SW 1271 (cell line): ENCODE data around the gene TUBB6.

Source experiments
- DNase-seq, 2 experiments: peaks; one replicate each; lab custom pipeline; 2025; lab: John Stamatoyannopoulos, UW

The TUBB6 gene

DNA sequence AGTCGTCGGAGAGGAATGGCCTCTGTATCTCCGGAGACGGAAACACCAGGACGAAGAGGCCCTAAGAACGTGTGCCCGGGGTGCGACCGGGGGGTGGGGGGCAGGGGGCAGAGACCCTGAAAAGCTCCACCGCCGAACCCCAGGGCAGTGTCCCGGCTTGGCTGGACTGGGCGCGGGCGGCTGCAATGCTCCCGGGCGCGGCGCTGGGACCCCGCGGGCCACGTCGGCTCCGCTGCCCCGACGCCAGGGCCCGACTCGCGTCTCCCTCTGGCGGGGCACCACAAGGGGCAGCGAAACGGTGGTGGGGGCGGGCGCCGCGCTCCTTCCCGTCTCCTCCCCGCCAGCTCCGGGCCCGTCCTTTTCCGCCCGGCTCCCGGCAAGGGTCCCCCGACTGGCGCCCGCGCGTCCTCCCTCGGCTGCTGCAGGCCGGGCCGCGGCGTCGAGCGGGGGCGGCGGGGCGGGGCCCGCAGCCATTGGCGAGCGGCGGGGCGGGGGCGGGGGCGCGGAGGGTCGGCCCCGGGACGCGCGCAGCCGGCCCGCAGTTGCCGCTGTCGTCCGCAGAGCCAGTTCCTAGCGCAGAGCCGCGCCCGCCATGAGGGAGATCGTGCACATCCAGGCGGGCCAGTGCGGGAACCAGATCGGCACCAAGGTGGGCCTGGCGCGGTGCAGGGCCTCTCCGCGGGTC lies at the start of gene TUBB6:
TUBB6 (plus strand) TSS at position 541 of the 685 bp plus-strand sequence; CDS start at position 593, 52 bp downstream.
- peak in 1 of 2 experiments; percentile 43 for DNase-seq

DNA sequence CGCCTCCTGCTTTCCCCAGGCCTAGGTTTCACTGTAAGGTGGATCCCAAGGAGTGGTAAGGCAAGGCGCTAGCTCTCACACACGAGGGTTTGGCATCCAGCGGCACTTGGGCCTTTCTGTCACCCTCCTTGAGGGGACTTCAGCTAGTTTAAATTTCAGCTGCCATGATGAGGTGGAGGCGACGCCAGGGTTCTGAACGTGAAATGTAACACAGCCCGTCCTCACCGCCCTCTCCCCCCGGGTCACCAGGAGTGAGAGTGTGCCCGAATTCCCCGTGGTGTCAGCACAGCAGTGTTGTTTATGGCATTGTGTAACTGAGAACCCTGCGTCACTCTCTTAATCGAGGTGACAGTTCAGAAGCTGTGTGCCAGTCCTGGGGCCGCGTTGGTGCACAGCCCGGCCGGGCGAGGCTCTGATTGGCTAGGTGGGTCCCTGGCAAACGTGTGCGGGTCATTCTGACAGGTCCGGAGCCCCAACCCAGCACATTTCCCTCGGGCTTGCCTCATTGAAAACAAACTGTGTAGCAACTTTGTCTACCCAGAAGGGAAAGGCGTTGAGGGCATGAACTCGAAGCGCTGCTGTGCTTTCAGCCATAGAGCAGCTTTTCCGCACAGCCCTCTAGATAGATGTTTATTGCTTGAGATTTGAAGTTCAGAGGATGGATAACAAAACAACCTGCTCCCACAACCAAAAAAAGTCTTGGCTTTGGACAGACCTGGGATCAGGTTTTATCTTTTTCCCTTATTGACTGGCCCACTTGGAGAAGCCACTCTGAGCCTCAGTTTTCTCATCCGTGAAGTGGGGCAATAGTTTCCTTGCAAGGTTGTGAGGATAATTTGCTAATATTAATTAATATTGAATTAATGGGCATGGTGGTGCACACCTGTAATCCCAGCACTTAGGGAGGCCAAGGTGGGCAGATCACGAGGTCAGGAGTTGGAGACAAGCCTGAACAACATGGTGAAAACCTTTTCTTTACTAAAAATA lies 49.0 kb upstream of the TUBB6 start:
- DNase-seq: no peak

DNA sequence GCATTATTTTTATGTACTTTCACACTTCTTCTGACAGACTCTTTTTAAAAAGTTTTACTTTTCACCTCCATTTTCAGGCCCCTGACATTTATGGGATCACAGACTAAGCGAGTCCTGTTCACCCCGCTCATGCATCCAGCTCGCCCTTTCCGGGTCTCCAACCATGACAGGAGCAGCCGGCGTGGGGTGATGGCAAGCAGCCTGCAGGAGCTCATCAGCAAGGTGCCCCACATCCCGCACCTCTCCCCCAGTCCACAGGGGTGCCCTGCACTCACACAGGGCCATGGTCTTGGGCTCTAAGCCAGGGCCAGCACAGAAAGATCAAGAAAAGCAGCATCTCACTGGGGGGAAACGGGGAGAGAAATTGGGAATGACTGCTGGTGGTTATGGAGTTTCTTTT lies 45.3 kb upstream of the TUBB6 start:
- no peak for DNase-seq

DNA sequence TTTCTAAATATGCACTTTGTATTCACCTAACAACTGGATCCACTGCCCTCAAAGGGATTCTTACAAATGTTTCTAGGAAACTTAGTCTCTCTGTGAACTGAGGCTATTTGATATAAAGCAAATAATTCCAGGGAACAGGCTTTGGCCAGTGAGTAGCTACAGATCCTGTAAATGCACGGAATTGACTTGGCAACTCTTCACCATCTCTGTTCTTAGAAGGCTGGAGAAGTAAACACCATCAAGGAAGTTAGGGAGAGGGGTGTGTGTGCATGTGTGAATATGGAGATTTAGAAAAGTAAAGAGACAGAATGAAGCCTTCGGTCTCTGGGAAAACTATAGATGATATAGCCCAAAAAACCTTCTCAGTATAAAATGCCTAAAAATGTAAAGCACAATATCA lies 43.2 kb upstream of the TUBB6 start:
- no peak for DNase-seq

DNA sequence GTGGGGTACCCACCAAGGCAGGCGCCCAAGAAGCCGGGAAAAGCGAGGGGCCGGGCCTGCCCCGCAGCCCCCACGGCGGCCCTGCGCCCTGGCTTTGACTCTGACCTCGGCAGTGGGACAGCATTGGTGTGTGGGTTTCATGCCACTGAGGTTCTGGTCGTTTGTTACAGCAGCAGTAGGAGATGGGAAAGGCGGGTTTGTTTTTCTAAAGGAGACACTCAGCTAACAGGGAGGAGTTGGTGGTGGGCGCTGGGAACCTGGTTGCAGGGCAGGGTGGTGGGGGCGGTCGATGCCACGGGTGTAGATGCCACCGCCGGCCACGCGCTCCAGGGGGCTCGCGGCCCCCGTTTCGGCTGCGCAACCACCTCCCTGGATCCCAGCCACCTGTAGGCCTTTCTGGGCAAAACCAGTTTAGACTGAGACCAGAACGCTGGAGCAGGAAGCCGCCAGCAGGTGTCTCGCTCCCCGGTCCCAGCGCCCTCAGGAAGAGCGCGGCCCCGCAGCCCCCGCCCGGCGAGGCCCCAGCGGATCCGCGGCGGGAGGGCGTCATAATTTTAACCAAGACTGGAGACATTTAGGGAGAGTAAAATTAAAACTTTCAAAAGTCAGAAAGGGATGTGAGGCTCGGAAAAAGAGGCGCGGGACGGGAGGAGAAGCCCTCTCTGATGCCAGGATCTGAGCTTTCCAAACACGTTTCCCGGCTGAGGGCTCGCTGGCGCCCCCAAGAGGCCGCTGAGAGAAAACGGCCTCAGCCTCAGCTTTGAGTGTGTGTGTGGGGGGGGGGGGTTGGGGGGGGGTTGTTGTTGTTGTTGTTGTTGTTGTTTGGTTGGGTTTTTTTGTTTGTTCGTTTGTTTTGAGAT lies 36.4 kb upstream of the TUBB6 start:
- DNase-seq: peak; percentile 36 to 69

DNA sequence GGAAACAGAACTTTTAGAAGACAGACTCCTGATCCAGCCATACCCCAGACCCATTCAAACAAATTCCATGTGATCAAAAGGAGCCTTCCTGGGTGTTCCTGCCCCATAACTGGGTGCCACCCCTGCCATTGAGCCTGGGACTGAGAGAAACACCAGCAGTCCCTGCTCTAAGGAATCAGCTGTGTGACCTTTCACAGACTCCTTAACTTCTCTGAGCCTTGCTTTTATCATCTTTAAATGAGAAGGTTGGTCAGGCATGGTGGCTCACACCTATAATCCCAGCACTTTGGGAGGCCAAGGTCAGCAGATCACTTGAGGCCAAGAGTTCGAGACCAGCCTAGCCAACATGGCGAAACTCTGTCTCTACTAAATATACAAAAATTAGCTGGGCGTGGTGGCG lies 33.2 kb upstream of the TUBB6 start:
- DNase-seq: no peak

DNA sequence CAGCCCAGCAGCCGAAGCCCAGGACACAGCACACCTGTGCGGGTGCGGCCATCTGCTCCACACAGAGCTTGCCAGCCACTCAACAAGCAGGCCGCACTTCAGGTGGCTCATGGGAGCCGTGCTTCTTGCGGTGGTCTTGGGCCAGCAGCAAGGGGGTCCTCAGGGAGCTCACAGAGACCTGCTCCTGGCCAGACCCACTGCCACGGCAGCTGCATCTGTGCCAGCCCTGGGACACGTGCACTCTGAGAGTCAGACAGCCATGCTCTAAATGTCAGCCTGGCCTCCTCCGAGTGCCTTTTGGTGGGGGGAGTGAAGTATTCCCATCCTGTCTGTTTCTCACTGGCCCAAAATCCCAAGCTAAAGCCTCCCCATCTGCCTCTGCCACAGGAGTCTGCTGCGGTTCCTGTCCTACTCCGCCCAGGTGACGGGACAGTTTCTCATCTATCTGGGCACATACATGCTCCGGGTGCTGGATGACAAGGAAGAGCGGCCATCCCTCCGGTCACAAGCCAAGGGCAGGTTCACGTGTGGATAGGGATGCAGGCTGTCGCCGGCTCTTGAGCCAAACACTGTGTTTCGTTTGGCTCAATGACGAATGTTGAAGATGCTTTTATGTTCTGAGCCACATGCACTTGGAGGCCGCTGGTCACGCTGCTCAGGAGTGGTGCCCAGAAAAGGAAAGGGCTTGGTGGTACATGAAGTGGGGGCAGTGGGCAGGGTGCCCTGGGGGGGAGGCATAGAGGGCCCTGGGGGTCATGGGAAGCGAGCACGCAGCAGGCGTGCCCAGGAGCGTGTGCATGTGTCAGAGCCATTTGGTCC lies 31.1 kb upstream of the TUBB6 start:
- no peak for DNase-seq

DNA sequence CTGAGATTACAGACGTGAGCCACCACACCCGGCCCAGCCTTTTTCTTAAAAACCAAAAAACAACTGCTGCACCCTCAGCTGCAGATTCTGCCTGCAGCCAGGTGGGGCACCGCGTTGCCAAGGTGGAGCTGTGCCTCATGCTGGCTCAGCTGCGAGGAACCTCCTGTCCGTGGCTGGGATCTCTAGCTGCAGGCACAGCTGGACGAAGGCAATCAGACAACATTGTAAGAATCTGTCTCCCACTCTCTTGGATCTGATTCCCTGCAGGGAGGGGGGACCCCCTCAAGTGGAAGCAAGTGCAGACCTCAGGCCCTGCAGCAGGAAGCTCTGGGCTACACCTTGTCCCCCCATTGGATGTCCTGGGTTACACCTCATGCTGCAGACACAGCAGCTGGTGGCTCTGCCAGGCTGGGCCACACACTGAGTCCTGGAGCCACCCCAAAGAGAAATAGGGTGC lies 29.8 kb upstream of the TUBB6 start:
- DNase-seq: no peak

DNA sequence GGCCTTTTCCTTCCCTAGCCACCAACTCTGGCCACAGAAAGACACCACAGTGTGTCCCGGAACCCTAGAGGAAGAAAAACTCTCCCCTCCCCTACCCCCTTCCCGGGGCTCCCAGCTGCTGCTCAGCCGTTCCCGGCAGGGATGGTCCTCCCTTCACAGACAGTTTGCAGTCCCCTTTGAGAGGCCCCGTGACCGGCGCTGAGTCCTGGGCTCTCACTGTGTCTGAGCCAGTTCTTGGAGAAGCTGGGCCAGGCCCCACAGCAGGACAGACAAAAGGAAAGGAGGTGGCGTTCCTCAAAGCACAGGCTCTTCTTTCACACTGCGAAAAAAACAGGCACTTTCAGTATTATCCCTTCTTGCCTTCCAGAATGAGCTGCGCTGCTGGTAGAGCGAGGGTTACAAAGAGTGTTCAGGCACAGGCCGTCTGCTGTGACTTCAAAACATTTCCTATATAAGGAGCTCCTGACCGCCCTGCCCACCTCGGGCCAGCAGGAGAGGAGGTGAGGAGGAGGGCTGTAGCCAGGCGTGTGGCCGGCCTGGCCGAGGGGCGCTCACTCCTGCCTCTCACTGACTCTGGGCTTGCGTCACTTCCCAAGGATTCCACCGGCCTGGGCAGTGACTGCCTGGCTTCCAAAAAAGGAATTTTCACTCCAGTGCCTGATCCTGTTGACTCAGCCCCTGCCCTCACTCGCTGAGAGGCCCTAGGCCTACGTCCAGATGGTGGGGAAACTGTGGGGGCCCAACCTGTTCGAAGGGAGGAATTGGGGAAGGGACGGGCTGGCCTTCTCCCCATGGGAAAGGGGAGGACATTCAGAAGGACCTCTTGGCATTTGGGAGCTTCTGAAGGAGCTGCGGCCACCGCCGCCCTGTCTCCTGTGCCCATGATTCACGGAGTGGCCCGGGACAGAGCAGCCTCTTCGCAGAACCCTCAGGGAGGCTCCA lies 29.0 kb upstream of the TUBB6 start:
- no peak for DNase-seq

DNA sequence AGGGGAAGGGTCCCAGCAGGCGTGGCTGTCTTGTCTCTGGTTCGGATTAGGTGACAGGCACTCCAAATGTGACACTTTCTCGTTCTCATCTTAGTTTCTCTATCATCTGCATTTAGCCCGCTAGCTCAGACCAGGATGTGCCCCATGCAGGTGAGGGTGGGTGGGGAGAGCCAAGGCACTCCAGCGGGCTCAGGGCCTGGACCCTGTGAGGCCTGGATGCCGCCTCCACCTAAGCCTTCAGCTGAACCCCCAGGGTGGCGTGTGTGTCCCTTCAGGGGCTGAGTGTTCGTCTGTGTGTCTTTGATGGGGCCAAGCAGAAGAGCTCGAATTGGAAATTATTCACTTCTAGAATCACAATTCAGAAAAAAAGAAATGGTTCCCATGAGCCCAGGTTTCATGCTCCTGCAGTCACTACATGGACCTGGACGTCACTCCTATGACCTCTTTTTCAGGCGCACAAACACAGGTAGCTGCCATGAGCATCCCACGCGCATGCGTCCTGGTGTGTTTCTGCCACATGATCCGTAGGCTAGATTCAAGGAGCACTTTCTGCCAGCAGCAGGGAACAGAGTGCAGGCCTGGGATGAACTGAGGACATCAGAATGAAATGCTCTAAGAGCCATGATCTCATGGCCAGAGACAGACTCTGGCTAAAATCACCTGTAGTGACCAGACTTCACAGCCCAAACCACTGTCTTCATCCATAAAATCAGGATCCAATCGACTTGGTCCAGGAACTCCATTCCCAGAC lies 28.1 kb upstream of the TUBB6 start:
- no peak for DNase-seq

DNA sequence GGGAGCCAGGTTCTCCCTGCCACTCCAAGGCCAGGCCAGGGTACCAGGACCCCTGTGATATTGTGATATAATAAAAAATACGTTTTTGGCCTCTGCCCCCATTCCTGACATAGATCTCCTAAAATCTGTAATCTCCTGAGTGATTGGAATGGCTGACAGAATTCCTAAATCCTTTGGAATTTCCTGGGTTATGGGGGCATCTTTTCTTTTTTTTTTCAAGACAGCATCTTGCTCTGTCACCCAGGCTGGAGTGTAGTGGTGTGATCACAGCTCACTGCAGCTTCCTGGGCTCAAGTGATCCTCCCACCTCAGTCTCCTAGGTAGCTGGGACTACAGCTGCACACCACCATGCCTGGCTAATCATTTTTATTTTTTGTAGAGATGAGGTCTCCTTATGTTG lies 26.2 kb upstream of the TUBB6 start:
- DNase-seq: no peak

DNA sequence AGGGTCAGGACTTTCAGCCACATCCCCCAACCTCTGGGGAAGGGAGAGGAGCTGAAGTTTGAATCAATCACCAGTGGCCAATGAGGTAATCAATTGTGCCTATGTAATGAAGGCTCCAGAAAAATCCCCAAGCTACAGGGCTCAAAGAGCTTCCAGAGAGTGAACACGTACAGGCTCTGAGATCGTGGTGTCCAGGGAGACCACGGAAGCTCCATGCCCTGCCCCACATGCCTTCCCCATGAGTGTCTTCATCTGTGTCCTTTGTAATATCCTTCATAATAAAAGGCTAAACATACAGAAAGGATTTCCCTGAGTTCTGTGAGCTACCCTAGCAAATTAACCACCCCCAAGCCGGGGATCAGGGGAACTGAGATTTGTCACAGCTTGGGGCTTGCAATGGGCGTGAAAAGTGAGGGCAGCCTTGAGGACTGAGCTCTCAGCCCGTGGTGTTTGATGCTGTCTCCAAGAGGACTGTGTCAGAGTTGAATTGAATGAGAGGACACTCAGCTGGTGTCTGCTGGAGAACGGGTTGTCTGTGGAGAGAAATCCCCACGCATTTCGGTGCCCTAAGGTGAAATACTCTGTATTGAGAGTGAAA lies 25.5 kb upstream of the TUBB6 start:
- no peak for DNase-seq

DNA sequence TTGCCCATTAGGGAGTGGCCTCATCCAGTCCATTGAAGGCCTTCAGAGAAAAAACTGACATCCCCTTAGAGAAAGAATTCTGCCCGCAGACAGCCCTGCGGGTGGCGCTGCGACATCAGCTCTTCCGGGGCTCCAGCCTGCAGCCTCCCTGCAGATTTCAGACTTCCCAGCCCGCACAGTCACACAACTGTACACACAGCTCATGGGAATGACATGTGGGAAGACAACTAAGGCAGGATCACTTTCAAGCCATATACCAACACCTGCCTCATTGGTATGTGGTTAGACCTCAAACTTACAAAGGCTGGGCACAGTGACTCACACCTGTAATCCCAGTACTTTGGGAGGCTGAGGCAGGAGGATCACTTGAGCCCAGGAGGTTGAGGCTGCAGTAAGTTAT lies 24.8 kb upstream of the TUBB6 start:
- no peak for DNase-seq

DNA sequence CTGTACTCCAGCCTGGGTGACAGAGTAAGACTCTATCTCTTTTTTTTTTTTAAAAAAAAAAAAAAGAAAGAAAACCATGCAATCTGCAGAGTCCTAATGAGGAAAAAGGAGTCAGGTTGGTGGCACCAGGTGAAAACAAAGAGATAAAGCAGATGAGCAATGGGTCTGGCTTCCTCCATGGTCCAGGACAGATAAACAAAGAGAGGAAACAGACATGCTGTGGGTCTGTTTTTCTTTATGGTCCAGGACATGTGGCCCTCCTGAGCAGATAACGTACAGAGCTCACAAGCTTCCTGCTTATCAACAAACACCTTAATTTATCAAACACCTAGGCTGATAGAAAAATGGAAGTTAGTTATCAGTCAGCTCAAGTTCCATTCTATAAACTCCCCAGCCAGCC lies 24.4 kb upstream of the TUBB6 start:
- no peak for DNase-seq

DNA sequence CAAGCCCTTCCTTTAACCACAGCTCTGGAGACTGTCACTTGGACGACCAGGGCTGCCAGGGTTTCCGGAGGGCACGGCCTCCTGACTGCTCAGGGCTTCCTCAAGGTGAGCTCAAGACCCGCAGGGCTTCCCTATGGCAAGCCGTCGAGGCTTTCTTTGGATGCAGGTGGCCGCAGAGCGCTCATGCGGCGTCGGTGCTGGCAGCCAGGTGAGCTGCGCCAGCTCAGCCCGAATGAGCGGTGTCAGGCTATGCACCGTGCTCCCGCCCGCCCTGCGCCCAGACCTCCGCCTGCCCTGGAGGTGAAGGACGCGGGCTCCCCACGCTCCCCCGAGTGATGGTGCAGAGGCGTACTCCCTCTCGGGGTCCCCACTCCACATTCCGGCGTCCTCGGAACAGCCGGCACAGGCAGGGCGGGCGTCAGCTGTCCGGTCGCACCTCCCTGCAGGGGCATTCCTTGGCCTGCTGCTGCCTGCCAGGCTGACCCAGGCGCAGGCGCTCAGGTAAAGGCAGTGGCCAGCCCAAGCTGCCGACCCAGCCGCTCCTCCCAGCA lies 20.8 kb upstream of the TUBB6 start:
- no peak for DNase-seq

DNA sequence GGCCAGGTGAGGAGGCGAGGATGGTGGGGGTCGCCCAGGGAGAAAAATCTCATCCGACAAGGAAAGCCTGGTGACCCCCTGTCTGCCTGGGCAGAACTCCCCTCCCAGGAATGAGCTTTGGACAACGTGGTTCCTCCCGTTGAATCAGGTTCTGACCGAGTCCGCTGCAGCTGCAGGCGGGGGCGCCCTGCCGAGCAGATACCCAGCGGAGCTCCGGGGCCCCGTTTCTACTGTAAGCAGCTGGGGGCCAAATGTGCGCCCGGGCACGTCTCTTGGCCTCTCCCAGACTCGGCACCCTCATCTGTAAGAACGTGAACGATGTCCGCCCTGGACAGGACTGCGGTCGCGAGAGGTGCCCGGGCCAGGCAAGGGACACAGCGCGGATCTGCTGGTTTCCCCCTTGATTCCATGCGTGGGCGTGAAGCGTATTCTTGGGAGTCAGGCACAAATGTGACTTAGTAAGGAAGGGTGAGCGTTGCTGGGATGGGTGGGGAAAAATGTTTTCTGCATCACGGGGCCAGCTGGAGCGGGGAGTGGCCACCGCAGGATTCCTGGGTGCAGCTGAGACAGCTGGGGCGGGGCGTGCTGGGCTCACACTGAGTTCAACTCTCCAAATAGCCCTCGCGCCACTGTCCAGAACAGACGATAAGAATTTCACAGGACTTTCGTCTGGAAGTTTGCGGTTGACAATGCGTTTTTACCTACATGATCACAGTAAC lies 20.2 kb upstream of the TUBB6 start:
- DNase-seq: peak in 1 of 2 experiments; percentile 9

DNA sequence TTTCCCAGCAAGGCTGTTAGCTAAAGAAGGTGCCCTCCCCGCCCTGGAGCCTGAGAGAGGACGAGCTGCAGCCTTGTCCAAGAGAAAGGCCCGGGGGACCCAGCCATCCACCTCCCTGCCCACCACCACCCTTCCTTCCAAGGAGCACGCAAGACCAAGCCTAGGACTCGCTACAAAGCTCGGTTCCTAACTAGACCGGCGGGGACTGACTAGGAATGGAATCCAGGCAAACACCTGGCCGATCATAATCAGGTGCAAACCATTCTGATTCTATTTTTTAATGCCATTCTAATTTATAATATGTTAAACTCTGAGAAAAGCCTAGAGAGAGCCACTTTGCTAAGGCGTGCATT lies 19.7 kb upstream of the TUBB6 start:
- DNase-seq: no peak

DNA sequence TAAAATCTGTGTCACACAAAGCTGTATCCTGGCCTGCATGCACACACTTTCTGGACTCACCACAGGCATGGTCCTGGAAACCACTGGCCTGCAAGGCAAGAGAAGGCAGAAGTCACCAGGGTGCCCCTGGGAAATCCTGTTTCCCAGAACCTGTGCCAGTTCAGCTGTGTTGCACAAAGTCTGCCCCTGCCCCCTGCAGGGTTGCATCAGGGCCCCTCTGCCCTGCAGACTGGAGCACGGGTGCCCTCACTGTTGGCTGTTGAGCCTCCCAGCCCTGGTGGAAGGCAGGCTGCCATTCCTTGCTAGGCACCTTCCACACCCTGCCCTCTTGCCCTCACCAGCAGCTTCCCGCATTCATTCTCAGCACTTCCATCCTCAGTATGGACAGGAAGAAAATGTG lies 18.0 kb upstream of the TUBB6 start:
- no peak for DNase-seq
